HepG2 (cell line): ENCODE measurements around the gene MPO. TPM values are rescaled to one million over a fixed set of nuclear protein-coding genes. Genes with fewer than 3 reads are reported as not detected.

Experiments used
- ATAC-seq: fragments of 200-7000 bp; cut with Tn5 transposase; 3 replicates; pipeline ENCODE4 v1.9.1; 2020; ENCODE audit warnings: mild to moderate bottlenecking, moderate library complexity
- BruUV-seq: library from RNA; stranded (reverse); fragments of 400-500 nt; replicated peaks from 2 replicates; lab custom pipeline; 2021; lab: Mats Ljungman, UMichigan
- CTCF ChIA-PET: fragments of 300-600 bp; formaldehyde crosslinking; extraction: SDS; loops from one replicate; lab custom pipeline; 2021; ENCODE audit warnings: low total read pairs, inconsistent platforms, low intra/inter-chr PET ratio; lab: Yijun Ruan, JAX
- POLR2A ChIA-PET: fragments of 350-600 bp; sonication (Branson Sonifier 250); formaldehyde crosslinking; loops from one replicate; lab custom pipeline; 2020; ENCODE audit warnings: antibody characterized with exemption, inconsistent platforms; lab: Yijun Ruan, JAX
- DNase-seq: peaks from one replicate; pipeline ENCODE4 v3.0.0-alpha.2; 2015; ENCODE audit warnings: low spot score
- FAIRE-seq: peaks from 3 replicates; lab custom pipeline; 2011; peaks lifted over from hg19 to GRCh38; lab: Jason Lieb, UNC
- H2AFZ ChIP-seq: one replicate; pipeline ENCODE4 v1.6.1; 2011; ENCODE audit warnings: low read length, inconsistent platforms
- H3K27ac ChIP-seq: fragments of 300-600 bp; 3 replicates; pipeline ENCODE4 v1.8.0; 2011; ENCODE audit warnings: mixed run types, mild to moderate bottlenecking, mixed read lengths, low read length, inconsistent platforms; ENCODE audit not compliant: insufficient read depth; ENCODE audit errors: extremely low read length
- H3K27me3 ChIP-seq, 2 experiments: fragments of 200-600 bp in 1 of 2; 2 replicates in 1 of 2; 3 replicates in 1 of 2; pipeline versions ENCODE4 v1.6.0 to v1.8.0; 2011; ENCODE audit warnings: low read length in 2 of 2, mild to moderate bottlenecking in 2 of 2, moderate library complexity in 2 of 2, inconsistent platforms in 1 of 2; ENCODE audit not compliant: insufficient read depth in 2 of 2, control insufficient read depth in 1 of 2
- H3K36me3 ChIP-seq, 2 experiments: fragments of 200-600 bp in 1 of 2; replicated peaks in 1 of 2; 2 replicates in 1 of 2; 3 replicates in 1 of 2; pipeline versions ENCODE4 v1.5.1 to v1.8.0; 2011; ENCODE audit warnings: low read length in 2 of 2, inconsistent platforms in 1 of 2; ENCODE audit not compliant: insufficient read depth in 2 of 2, control insufficient read depth in 1 of 2
- H3K4me1 ChIP-seq: 2 replicates; pipeline ENCODE4 v1.5.1; 2012; ENCODE audit warnings: low read length, inconsistent platforms; ENCODE audit not compliant: insufficient read depth
- H3K4me2 ChIP-seq: 2 replicates; pipeline ENCODE4 v1.6.0; 2011; ENCODE audit warnings: low read depth, low read length, inconsistent platforms
- H3K4me3 ChIP-seq, 3 experiments: fragments of 200-600 bp in 1 of 3; sonication (generic), shearing (Covaris generic) in 1 of 3; replicated peaks in 1 of 3; 2 replicates each; pipeline ENCODE4 v1.5.1; 2011 to 2016; ENCODE audit warnings: low read length in 3 of 3, inconsistent platforms in 2 of 3, low read depth in 2 of 3, mild to moderate bottlenecking in 2 of 3, control low read depth in 1 of 3, mixed read lengths in 1 of 3; ENCODE audit not compliant: insufficient read depth in 1 of 3
- H3K79me2 ChIP-seq: one replicate; pipeline ENCODE4 v1.6.1; 2011; ENCODE audit warnings: low read length, inconsistent platforms; ENCODE audit not compliant: insufficient read depth
- H3K9ac ChIP-seq: 2 replicates; pipeline ENCODE4 v1.6.0; 2011; ENCODE audit warnings: mild to moderate bottlenecking, low read depth, low read length, inconsistent platforms; ENCODE audit not compliant: insufficient read depth
- H3K9me3 ChIP-seq: 2 replicates; pipeline ENCODE4 v1.5.1; 2012; ENCODE audit warnings: mild to moderate bottlenecking, low read length
- H4K20me1 ChIP-seq: 2 replicates; pipeline ENCODE4 v1.6.0; 2011; ENCODE audit warnings: inconsistent platforms, mild to moderate bottlenecking, low read length, moderate library complexity; ENCODE audit not compliant: insufficient read depth
- WGBS: methylation state at CpG from one replicate; pipeline ENCODE4 v1.1.6; 2017; ENCODE audit warnings: low lambda C conversion rate; 5-methylcytosine and 5-hydroxymethylcytosine counted together
- in situ Hi-C: cut with HindIII; loops from 2 replicates; pipeline ENCODE4 v1.10.0; 2017; ENCODE audit warnings: low pct_unique_long_range_greater_than_20kb; ENCODE audit not compliant: extremely low pct_ligation_motif_present
- intact Hi-C: fragments of 100-400 bp; cut with micrococcal nuclease; formaldehyde crosslinking; loops from one replicate; pipeline ENCODE4 v1.10.0; 2022; ENCODE audit not compliant: unreplicated experiment
- polyA plus RNA-seq, 8 experiments: library from polyadenylated mRNA; depleted of rRNA in 3 of 8; stranded (reverse) in 7 of 8; unstranded in 1 of 8; fragments of >200 nt; fragmentation: Illumina TruSeq in 4 of 8; extraction: Trizol in 4 of 8; gene quantifications; 2 replicates each; pipeline versions ENCODE4 v1.2.1 to v1.2.3, GENCODE V29; 2011 to 2016; ENCODE audit warnings: low read depth in 4 of 8, missing spikeins in 1 of 8, mixed read lengths in 1 of 8; ENCODE audit not compliant: insufficient read depth in 1 of 8
- total RNA-seq, 5 experiments: library from RNA; depleted of rRNA; stranded (reverse); fragments of >200 nt; fragmentation: Illumina TruSeq; extraction: Trizol; gene quantifications; 2 replicates each; pipeline ENCODE4 v1.2.3, GENCODE V29; 2016; ENCODE audit warnings: low read depth in 1 of 5
- TF ChIP-seq, protein P1 (sequence below): sonication (generic); formaldehyde crosslinking; IDR thresholded peaks from 2 replicates; pipeline ENCODE4 v1.4.0; 2020; ENCODE audit warnings: missing genetic modification reagents

Gene MPO
- total and polyA plus RNA-seq, 2 of the 13 experiments (the other 11 are each of a cell fraction or from before 2014, with no cell fraction given): not detected

DNA sequence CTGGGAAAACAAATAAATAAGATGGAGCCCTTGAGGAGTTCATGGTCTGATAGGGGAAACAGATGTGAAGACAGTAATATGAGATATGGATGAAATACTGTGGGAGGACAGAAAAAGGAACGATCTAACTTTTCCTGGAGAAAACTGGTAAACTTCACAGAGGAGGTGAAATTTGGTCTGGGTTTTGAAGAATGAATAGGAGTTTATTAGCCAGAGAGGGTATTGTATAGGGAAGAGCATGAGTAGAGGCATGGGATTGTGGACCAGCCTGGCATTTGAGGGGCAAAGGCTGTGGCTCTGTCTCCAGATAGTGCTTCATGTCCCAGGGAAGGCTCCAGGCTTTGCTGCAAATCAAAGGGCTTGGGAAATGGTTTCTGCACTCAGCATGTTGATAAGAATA is 40.7 kb downstream of the MPO start:
- CTCF ChIA-PET: no interaction called here

More for the DNA sequence above, 40.7 kb downstream of the MPO start:
- intact Hi-C loops: no loop called here
- 4% methylated on average over 1 of the region's 1 CpG for WGBS
- POLR2A ChIA-PET: no interaction called here
- Histone ChIP-seq H4K20me1 (no peaks in the 10 kb centered on the region), H3K4me2 (no peak overlapping the region), H3K4me3 (no peak overlapping the region), H3K27ac (no peak overlapping the region), H2AFZ (no peak overlapping the region), H3K4me1 (peaks cover 14% of the 10 kb centered on the region), H3K27me3 (peaks cover 8 to 74% of the 10 kb centered on the region in 2 experiments), H3K36me3 (no peaks in the 10 kb centered on the region)
- no peak for FAIRE-seq
- no TSS peak for BruUV-seq
- in situ Hi-C loops: no loop called here
- TF ChIP-seq, protein P1, sequence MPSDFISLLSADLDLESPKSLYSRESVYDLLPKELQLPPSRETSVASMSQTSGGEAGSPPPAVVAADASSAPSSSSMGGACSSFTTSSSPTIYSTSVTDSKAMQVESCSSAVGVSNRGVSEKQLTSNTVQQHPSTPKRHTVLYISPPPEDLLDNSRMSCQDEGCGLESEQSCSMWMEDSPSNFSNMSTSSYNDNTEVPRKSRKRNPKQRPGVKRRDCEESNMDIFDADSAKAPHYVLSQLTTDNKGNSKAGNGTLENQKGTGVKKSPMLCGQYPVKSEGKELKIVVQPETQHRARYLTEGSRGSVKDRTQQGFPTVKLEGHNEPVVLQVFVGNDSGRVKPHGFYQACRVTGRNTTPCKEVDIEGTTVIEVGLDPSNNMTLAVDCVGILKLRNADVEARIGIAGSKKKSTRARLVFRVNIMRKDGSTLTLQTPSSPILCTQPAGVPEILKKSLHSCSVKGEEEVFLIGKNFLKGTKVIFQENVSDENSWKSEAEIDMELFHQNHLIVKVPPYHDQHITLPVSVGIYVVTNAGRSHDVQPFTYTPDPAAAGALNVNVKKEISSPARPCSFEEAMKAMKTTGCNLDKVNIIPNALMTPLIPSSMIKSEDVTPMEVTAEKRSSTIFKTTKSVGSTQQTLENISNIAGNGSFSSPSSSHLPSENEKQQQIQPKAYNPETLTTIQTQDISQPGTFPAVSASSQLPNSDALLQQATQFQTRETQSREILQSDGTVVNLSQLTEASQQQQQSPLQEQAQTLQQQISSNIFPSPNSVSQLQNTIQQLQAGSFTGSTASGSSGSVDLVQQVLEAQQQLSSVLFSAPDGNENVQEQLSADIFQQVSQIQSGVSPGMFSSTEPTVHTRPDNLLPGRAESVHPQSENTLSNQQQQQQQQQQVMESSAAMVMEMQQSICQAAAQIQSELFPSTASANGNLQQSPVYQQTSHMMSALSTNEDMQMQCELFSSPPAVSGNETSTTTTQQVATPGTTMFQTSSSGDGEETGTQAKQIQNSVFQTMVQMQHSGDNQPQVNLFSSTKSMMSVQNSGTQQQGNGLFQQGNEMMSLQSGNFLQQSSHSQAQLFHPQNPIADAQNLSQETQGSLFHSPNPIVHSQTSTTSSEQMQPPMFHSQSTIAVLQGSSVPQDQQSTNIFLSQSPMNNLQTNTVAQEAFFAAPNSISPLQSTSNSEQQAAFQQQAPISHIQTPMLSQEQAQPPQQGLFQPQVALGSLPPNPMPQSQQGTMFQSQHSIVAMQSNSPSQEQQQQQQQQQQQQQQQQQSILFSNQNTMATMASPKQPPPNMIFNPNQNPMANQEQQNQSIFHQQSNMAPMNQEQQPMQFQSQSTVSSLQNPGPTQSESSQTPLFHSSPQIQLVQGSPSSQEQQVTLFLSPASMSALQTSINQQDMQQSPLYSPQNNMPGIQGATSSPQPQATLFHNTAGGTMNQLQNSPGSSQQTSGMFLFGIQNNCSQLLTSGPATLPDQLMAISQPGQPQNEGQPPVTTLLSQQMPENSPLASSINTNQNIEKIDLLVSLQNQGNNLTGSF (CRISPR knock-in tag): no peak
- TF ChIP-seq, all 625 proteins: peak for 0
- H3K79me2 ChIP-seq: no peaks in the 10 kb centered on the region
- DNase-seq (no peak), ATAC-seq (no peak)
- H3K9me3 ChIP-seq: no peaks in the 10 kb centered on the region
- H3K9ac ChIP-seq: no peak overlapping the region
